Stimulated activated CD4-positive, alpha-beta T cell treated with anti-CD3 and anti-CD28 coated beads, TNF-alpha, amount 100 ng/mL, for 48 hours (primary cell): Measurements from ENCODE around the gene INSYN2A.
A peak's percentile ranks its signal among the peaks of the same experiment; 100 is the strongest.

Source experiments
- DNase-seq, 3 donors: peaks; one replicate each; pipeline ENCODE4 v3.0.0-alpha.2; 2020; ENCODE audit warnings: low read depth in 3 of 3

INSYN2A gene, protein sequence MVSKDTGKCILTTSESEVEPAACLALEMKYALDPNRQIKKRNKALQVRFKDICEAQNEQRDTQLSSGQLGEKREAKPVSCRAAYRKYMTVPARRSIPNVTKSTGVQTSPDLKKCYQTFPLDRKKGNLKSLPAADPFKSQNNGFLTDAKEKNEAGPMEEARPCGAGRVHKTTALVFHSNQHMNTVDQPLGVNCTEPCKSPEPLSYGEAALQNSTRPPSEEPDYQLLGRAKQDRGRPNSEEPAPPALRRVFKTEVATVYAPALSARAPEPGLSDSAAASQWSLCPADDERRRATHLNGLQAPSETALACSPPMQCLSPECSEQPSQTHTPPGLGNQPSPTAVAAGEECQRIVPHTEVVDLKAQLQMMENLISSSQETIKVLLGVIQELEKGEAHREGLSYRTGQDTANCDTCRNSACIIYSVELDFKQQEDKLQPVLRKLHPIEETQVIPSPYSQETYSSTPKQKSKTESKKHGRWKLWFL

DNA sequence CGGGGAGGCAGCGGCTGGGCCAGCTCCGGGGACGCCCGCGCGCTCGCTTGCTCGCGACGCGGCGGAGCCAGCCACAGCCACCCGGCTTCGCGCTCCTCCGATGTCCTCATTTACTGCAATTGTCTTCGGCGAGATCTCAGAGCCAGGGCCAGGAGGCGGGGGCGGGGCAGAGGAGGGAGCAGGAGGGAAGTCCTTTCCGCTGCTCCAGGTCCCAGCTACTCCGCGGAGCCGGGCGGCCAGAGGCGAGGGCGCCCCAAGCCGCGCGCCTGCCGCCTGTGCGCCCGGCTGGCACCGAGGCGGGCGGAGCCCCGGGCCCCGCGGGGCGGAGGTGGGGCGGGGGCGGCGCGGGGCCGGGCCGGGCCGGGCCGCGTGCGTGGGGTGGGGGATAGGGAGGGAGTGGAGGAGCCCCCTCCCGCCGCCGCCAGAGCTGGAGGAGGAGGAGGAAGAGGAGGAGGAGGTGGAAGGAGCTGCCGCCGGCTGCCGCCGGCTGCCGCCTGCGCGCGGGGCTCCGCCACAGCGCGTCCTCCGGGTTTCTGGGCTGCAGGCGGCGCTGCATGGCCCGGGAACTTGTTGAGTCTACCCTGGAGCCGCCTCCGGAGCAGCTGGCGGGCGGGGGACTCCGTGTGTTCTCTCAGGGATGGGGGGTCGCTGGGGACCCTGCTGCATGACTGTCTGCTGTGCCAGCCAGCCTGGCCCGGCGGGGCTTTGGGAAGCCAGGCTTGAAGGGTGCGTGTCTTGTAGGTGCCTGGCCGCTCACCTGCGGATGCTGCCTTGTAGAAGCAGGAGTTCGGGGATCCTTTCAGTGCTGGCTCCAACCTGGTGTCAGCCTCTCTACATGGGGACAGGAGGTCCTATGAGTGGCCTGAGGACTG, at the start of gene INSYN2A:
TSS of gene INSYN2A (minus strand) at position 310 of the 872 bp plus-strand sequence. CDS start 20,196 bp downstream, outside the sequence.
- no peak for DNase-seq

DNA sequence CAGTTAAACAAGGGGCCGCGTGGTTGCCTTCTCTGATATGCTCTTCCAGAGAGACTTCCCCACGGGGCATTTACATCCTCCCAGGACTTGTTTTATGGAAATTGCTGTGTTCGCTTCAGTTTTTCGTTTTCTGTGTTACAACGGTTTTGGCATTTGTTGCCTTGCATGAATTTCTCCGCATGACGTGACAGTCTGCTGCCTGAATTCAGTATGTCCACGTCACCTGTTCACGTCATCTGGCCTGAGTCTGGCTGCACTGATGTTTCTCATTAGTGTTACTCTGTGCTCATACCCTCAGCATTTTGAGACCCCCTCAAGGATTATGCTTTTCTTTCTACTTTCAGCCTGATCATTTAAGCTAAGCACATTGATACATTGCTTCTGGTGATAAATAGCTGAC, 49.1 kb upstream of the INSYN2A start:
- DNase-seq, result no peak

DNA sequence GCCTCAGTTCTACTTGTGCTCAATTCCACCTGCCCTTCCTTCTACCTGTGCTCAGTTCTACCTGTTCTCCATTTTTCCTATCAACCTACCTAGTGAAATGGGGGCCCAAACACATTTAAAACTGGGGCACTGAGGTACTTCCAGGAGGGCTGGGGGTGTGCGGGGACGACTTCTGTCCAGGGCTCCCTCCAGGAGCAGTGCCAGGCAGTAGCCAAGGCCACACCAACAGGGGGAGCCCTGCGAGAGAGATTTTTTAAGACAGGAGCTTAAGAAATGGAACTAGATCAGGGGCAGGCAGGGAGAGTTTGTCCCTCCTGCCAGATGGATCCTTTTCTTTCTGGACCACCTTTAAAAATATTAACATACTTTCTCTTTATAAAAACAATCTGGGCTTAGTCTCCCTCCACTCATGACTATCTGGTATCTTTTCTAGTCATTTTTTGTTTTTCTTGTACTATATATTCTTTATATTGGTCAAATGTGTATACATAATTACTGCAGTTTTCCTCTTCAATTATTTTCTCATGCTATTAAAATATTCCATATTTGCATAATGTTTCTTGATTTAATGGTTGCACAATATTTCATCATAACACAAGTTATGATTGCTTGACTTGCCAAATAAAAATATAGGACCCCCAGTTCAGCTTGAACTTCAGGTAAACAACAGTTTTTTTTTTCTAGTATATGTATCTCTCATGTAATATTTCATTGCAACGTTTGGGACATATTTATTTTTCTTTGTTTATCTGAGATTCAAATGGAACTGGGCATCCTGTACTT, 47.3 kb upstream of the INSYN2A start:
- peak in 2 of 3 donors; percentile 4 to 5 for DNase-seq

DNA sequence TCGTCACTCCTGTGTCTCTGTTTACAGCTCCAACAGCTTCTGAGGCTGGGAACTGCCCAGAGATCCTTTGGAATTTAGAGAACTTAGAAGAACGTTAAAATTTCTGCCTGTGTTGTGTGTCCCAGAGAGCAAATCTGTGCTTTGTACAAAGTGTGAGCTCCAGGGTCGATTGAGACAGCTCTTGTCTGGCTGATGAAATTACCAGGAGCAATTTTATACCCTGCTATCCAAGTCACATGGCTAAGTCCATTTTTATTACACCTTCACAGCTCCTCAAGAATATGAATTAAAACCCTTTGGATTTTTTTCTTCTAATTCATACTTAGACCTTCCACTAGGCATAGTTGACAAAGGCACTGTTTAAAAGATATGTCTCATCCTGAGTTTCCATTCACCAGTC, 46.5 kb upstream of the INSYN2A start:
- no peak for DNase-seq

DNA sequence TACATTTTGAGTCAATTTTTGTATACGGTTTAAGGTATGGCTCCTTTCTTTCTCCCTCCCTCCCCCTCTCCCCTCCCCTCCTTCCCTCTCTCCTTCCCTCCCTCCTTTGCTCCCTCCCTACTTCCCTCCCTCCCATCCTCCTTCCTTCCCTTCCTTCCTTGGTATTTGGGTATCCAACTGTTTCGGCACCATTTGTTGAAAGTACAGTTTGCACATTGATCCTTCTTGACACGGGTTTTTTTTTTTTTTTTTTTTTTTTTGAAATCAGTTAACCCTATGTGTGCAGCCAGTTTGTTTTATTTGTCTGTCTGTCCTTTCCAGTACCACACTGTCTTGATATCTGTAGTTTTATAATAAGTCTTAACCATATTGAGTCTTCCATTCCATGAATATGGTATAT, 39.9 kb upstream of the INSYN2A start:
- DNase-seq, result no peak

DNA sequence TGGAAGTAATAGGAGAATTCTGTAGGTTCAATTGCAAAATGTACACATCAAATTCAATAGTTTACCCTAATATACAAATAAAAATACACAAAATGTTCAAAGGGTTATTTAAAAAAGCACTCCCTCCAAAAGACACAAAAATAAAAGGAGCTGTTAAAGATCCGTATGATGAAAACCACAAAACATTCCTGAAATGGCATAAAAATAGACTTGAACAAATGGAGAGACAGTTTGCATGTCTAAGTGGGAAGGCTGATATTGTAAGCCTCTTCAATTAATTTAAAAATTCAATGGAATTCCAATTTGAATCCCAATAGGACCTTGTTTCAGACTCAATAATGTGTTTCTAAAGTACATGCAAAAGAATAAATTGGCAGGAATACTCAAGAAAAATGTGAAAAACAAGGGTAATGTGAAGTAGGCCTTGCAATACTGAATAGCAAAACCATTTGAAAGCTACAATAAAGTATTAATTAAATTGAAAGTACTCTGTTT, 38.0 kb upstream of the INSYN2A start:
- no peak for DNase-seq

DNA sequence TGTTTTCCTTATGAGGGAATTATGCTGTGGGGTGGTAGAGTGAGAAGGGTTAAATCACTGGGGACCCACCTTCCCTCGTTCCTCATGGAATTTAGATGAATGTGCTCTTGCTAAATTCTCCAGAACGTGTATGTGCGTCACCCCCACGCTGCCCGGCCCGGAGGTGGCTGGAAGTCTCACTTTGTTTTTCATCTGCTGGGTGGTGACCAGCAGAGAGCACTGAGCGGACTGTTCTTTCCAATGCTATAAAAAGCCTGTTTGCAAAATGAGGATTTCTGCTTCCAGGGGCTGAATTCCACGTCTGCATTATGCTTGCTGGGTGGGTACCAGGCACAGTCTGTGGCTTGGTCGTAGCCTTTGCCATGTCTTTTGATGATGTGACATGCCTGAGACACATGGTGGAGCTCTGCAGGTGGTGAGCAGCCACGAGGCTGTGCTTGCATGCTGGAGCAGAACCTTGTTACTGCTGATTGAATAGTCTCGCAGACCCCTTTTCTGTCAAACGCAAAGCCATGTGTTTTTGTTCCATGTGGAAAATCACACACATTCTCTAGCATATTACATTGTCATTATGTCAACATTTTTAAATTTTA, 31.9 kb upstream of the INSYN2A start:
- no peak for DNase-seq

DNA sequence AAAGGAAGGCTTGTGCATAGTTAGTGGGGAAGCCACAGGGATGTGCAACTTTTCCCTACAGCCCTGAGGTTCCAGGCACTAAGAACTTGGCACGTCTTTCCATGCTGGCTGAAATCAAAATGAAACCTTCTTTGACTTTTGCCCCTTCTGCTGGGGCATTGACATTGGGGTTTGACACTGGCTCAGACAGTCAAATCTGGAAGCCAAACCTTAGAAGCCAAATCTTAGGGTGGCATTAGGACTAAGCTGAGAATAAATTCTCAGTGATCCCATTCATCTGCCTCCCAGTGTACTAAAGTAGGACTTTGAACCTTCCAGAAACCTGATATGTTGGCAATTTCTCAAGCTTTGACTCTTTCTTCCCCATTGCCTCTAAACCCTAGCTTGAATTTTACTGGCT, 31.3 kb upstream of the INSYN2A start:
- DNase-seq, result no peak

DNA sequence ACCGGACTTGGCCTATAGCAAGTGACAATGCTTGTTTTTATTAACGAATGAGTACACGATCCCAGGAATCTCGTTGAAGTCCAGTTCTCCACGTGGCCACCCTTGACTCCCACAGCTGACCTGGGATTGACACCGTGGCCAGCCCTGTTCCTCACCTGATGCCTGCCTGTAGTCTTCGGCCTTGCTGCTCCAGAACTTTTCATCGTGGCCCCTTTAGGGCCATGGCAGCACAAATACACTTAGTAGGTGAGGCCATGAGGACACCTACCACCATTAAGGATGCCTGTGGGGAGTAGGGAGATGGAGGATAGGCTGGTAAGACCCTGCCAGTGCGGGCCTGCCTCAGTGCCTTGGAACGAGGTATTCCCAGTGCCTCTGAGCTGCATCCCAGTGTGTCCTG, 30.6 kb upstream of the INSYN2A start:
- no peak for DNase-seq

DNA sequence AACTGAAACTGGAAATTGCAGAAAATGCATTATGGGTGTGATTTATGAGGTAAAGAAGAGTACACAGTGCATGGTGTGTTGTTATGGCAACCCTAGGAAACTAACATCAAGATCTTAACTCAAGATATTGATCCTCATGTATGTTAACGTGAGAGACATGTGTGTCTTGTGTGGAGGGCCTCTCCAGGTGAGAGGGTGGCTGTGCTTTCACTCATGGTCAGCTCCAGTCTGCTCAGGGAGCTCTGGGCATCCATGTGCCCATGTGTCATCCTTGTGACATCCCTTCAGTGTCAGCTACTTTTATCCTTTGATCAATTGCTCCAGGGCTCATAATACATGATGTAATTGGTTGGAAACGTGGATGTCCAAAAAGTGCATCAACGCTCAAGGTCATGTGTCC, 24.9 kb upstream of the INSYN2A start:
- DNase-seq, result no peak

DNA sequence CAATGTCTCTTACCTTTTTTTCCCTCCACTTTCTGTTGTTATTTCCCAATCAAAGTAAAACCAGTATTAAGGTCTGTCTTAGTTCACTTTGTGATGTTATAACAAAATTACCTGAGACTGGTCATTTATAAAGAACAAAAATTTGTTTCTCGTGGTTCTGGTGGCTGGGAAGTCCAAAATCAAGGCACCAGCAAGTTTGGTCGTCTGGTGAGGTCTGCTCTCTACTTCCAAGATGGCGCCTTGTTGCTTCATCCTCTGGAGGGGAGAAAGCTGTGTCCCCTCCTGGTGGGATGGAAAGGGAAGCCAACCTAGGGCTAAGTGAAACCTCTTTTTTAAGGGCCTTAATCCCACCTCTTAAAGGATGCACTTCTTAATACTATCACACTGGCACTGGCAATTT, 22.3 kb upstream of the INSYN2A start:
- no peak for DNase-seq

DNA sequence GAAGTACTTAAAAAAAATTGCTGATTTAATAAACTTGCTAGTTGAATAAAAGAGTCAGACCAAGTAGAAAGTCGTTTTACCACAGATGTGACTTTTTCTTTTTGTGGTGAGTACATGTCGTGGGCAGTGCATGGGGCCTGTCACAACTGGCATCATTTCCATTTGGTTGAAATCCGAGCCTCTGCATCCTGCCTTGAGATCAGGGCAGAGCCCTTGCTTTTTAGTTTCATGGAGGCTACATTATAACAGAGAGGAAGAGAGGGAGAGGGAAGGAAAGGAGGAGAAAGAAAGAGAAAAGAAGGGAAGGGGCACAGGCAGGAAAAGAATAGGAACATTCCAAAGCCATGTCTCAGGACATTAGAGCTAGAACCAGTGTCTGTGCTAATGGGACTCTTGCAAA, 20.4 kb upstream of the INSYN2A start:
- no peak for DNase-seq

DNA sequence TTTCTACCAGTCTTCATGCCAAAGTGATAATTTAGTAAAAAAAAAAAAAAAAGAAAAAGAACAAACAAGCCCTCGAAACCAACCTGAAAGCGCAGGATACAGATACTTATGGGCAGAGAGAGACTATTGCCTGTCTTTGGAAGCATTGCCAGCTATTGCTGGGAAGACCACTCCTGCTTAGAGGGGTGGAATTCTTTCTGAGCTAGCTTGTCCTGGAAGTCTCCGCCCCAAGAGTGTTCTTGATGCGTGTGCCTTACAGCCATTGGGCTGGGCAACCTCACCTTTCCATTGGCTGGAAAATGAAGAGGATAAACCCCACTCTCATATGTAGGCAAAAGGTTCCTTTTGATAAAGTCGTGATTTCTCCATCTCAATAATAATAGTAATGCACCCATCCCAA, 19.9 kb upstream of the INSYN2A start:
- no peak for DNase-seq

DNA sequence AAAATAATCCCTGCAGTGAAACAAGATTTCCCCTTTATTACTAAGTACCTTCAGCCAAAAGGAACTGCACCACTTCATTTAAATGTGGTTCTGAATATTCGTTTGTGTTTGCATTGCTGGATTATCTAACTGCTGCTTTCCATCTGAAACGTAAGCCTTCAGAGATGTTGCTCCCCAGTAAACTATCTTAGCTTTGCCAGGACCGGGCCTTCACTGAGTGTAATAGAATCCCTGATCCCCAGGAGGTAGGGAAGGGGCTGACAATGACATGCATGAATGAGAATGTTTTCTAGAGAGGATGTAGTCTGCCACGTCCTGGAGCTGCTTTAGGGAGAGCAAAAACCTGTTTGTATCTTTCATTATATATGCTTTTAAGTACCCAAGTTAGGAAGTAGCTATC, 19.5 kb upstream of the INSYN2A start:
- DNase-seq, result no peak

DNA sequence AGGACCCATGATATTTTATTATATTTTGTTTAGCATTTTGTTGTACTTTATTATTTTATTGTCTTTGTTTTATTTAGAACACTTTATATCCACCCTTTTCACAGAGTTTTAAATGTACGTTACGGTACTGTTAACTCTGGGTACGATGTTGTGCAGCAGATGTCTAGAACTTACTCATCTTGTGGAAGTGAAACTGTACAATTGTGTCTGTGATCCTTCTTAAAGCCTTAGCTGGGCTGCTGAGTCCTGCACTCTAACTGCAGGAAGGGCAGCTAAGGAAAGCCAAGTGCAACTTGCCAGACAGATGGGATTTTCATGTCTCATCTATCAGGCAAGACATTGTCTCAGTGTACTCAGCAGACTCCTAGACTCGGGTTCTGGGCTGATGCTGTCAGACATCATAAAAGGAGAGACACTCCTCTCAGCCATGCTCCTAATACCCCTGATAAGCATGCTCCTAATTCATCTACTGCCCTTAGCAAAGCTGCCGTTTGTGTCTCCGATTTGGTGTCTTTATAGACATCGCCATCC, 14.6 kb upstream of the INSYN2A start:
- no peak for DNase-seq

DNA sequence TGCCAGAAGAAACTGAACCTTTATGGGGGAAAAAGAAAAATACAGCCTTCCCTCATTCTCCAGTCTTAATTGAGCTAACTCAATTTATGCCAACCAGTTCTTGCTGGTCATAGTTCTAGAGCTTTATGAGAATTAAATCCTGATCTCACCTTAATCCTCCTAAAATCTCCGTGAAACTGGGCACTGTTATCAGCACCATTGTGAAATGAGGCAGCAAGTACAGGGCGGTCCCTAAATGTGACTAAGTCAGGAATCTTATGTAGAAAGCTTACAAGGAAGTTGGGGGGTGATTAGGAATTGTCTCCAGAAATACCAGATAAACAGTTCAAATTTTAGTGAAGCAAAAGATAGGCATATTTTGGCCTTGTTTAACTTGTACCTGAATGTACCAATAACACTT, 10.7 kb upstream of the INSYN2A start:
- DNase-seq, result no peak

DNA sequence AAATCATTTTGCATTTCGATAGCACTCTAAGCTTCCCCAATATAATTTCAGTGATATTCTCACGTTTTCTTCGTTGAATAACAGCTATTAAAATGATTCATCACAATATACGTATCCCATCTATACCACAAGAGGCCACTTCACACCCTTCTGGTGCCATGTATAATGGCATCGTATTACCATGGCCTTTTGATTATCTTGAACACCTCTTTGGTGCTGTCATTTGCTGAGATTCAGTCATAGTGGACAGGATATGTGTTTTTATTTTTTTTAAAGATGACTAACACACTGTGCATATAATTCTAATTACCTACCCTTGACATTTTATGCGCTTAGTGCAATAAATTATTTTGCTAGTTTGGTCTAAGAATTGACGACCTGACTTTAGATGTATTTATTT, 6.7 kb upstream of the INSYN2A start:
- no peak for DNase-seq

DNA sequence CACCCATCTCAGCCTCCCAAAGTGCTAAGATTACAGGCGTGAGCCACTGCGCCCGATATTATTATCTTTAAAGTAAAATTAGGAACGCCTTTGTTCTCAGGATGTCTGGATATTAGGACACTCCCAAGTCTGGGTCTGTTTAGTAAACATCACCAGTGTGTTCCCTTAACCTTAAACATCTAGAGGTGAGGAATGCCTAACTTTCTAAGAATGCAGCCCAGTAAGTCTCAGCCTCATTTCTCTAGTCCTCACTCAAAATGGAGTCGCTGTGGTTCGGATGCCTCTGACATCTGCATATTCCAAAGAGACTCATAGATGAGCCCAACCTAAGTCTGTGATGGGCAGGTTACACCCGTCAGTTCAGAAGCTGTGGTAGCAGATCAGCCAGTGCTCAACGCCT, 4.3 kb upstream of the INSYN2A start:
- DNase-seq, result no peak

DNA sequence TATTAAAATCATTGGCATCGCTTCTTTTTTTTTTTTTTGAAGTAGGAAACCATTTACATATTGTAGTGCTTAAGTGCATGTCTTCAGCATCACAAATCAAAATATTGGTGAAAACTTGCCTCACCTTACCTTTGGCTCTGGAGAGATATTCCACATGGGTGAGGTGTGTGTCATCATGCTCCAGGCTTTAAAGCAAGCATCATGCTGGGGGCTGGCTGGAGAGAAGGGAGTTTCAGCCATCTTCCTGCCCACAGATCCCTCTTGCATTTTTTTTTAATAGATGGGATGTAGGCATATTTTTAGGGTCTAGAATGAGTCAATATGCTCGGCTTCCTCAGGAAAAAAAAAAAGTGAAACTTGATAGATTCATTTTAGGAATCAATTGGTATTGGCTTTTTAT, 2.3 kb upstream of the INSYN2A start:
- DNase-seq, result no peak

DNA sequence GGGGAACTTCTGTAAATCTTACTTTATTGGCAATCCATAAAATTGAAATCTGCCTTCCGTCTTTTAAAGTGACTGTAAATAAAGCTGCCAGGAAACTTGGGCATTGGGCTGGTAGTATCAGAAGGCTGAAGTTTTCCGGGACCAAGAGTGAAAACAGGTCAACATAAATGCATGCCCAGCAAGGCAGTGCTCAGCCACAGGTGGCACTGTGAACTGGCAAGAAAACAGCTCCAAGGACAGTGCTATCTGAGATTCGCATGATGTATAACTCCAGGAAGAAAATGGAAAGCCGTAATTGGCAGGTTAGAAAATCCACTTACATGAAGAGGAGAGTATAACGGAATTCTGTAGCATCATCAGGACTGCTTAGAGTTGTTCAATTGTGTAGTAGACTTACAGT, 1.9 kb upstream of the INSYN2A start:
- DNase-seq, result no peak

DNA sequence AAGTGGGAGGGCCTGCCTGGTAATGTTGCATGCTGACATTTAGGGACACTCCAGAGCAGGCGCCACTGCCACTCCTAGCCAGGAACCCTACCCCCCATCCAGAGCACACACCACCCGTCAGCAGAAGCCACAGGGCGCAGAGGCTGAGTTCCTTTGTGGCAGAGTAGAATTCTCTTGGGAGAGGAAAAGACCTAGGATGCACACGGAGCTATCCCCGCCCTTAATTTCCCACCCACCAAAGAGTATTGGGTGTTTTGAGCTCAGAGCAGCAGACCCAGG, 702 bp upstream of the INSYN2A start:
- DNase-seq, result no peak
